ENCODE data around the gene SKP2.

Gene SKP2

GRCh38 chr5:36222620-36223019, 70.7 kb downstream of the SKP2 start:
- Histone ChIP-seq H3K27ac (ENCODE audit: low read depth, low read length, severe bottlenecking) (no peak overlapping the region), H3K4me1 (ENCODE audit: control insufficient read depth, insufficient read depth, low read length, poor library complexity, severe bottlenecking) (no peaks in the 10 kb centered on the region), H3K4me3 (ENCODE audit: extremely low read depth, insufficient read depth, low read length, poor library complexity, severe bottlenecking) (no peak overlapping the region), H3K36me3 (ENCODE audit: control insufficient read depth, insufficient read depth, low read length) (peaks cover 26% of the 10 kb centered on the region), H3K9me3 (ENCODE audit: control insufficient read depth, low read length) (no peaks in the 10 kb centered on the region)
- WGBS, 2 experiments (ENCODE audit: insufficient coverage in 2 of 2), result 100% methylated on average over 1 of the region's 1 CpG

- H3K4me1 ChIP-seq (ENCODE audit: control insufficient read depth, insufficient read depth, low read length, poor library complexity, severe bottlenecking), result no peaks in the 10 kb centered on the region
- no peaks in the 10 kb centered on the region for H3K9me3 ChIP-seq (ENCODE audit: control insufficient read depth, low read length)
- H3K36me3 ChIP-seq (ENCODE audit: control insufficient read depth, insufficient read depth, low read length), result peaks cover 15% of the 10 kb centered on the region
- no peak overlapping the region for H3K27ac ChIP-seq (ENCODE audit: low read depth, low read length, severe bottlenecking)
- no peak overlapping the region for H3K4me3 ChIP-seq (ENCODE audit: extremely low read depth, insufficient read depth, low read length, poor library complexity, severe bottlenecking)
Observed at GRCh38 chr5:36227046-36227445, 75.1 kb downstream of the SKP2 start.

- Histone ChIP-seq H3K4me1 (ENCODE audit: control insufficient read depth, insufficient read depth, low read length, poor library complexity, severe bottlenecking) (no peaks in the 10 kb centered on the region), H3K27ac (ENCODE audit: low read depth, low read length, severe bottlenecking) (no peak overlapping the region), H3K4me3 (ENCODE audit: extremely low read depth, insufficient read depth, low read length, poor library complexity, severe bottlenecking) (no peak overlapping the region), H3K36me3 (ENCODE audit: control insufficient read depth, insufficient read depth, low read length) (peaks cover 15% of the 10 kb centered on the region), H3K9me3 (ENCODE audit: control insufficient read depth, low read length) (no peaks in the 10 kb centered on the region)
- WGBS, 2 experiments (ENCODE audit: insufficient coverage in 2 of 2), result 92% methylated on average over 2 of the region's 7 CpGs; no CpG with 5 or more reads in 1 of the 2 experiments
Observed at GRCh38 chr5:36228505-36228904, 76.6 kb downstream of the SKP2 start.

DNA sequence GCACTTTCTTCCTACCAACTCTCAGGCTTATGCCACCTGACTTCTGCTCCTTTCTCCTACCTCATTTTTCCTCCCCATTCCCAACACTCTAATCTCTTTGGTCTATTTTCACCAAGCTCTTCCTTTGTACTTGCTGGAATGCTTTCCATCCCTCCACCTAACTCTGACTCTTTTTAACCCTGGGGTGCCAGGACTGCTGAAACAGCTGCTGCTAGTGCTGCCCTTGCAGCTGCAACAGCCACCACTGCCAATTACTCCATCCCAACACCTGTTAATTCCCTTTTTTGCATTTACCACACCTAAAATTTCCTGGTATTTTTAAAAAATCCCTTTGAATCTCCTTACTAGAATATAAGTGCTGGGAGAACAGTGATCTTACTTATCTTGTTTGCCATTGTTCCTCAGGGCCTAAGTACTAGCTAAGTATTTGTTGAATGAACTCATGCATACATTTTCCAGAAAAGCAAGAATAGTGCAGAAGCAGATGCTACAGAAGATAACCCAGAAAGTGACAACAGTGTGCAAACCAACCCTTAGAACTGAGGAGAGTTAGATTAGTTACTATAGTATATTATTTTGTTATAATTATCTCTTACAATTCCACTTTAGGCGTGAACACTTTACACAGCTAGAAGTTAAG, 78.4 kb downstream of the SKP2 start:
- H3K4me3 ChIP-seq (ENCODE audit: extremely low read depth, insufficient read depth, low read length, poor library complexity, severe bottlenecking), result no peak overlapping the region
- H3K9me3 ChIP-seq (ENCODE audit: control insufficient read depth, low read length), result no peaks in the 10 kb centered on the region
- no peaks in the 10 kb centered on the region for H3K4me1 ChIP-seq (ENCODE audit: control insufficient read depth, insufficient read depth, low read length, poor library complexity, severe bottlenecking)
- no peak overlapping the region for H3K27ac ChIP-seq (ENCODE audit: low read depth, low read length, severe bottlenecking)
- no CpG with 5 or more reads among the region's 1 CpG for WGBS, 2 experiments (ENCODE audit: insufficient coverage in 2 of 2)
- H3K36me3 ChIP-seq (ENCODE audit: control insufficient read depth, insufficient read depth, low read length), result peaks cover 4% of the 10 kb centered on the region

DNA sequence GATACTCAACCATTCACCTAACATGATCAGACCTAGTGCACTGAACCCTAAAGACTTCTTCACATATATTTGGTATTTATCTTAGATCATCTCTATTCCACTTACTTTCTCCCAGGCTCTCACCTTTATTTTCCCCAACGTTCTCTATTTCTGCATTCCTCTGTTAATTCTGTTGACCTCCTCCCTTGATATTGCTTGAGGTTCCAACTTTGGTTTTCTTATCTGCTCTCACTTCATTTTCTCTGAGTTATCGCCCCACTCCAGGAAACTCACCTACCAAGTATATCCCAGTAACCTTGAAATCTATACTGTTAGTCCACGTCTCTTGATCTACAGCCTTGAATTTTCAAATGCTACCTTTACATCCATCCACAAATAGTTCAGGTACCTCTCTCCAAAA, 80.6 kb downstream of the SKP2 start:
- Histone ChIP-seq H3K36me3 (ENCODE audit: control insufficient read depth, insufficient read depth, low read length) (no peaks in the 10 kb centered on the region), H3K4me1 (ENCODE audit: control insufficient read depth, insufficient read depth, low read length, poor library complexity, severe bottlenecking) (no peaks in the 10 kb centered on the region), H3K27ac (ENCODE audit: low read depth, low read length, severe bottlenecking) (no peak overlapping the region), H3K9me3 (ENCODE audit: control insufficient read depth, low read length) (no peaks in the 10 kb centered on the region), H3K4me3 (ENCODE audit: extremely low read depth, insufficient read depth, low read length, poor library complexity, severe bottlenecking) (no peak overlapping the region)
- WGBS, 2 experiments (ENCODE audit: insufficient coverage in 2 of 2), result 76 to 86% methylated on average over 3 of the region's 3 CpGs

Measured in mesodermal cell (in vitro differentiated cells).